PC-9 (cell line): ENCODE data around the gene PON3.
"Not testable (repeated sequence)": the region's sequence is repeated elsewhere in the genome, so short reads cannot be mapped to it uniquely, and the experiment has no call there.

Source experiments
- EZH2 ChIP-seq: fragments of 200-600 bp; sonication (generic); IDR thresholded peaks from 2 replicates; pipeline ENCODE4 v1.8.0; 2017; ENCODE audit warnings: antibody characterized with exemption, low read depth
- TF ChIP-seq, protein P1 (sequence below): fragments of 200-600 bp; sonication (generic); conservative IDR thresholded peaks from 2 replicates; pipeline ENCODE4 v1.6.1; 2017; ENCODE audit warnings: mixed run types, antibody characterized with exemption, mild to moderate bottlenecking, moderate library complexity

- TF ChIP-seq, protein P1, sequence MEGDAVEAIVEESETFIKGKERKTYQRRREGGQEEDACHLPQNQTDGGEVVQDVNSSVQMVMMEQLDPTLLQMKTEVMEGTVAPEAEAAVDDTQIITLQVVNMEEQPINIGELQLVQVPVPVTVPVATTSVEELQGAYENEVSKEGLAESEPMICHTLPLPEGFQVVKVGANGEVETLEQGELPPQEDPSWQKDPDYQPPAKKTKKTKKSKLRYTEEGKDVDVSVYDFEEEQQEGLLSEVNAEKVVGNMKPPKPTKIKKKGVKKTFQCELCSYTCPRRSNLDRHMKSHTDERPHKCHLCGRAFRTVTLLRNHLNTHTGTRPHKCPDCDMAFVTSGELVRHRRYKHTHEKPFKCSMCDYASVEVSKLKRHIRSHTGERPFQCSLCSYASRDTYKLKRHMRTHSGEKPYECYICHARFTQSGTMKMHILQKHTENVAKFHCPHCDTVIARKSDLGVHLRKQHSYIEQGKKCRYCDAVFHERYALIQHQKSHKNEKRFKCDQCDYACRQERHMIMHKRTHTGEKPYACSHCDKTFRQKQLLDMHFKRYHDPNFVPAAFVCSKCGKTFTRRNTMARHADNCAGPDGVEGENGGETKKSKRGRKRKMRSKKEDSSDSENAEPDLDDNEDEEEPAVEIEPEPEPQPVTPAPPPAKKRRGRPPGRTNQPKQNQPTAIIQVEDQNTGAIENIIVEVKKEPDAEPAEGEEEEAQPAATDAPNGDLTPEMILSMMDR = not testable (repeated sequence)
- TF ChIP-seq EZH2 = not testable (repeated sequence)
Observed at GRCh38 chr7:95379457-95379856, 16.7 kb downstream of the PON3 start.
